GM18526 (cell line): Measurements from ENCODE around the gene NLK.

Experiments
- POLR2A ChIP-seq: IDR thresholded peaks from 3 replicates; pipeline ENCODE4 v1.6.1; 2011; ENCODE audit not compliant: insufficient read length; ENCODE audit errors: extremely low read depth

The NLK gene

GRCh38 chr17:28092088-28092487 lies 49.6 kb downstream of the NLK start:
- TF ChIP-seq POLR2A, result no peak

- no peak for TF ChIP-seq POLR2A
Measured at GRCh38 chr17:28093999-28094716, 51.7 kb downstream of the NLK start.

GRCh38 chr17:28096756-28097155 lies 54.3 kb downstream of the NLK start:
- TF ChIP-seq POLR2A, result no peak

- TF ChIP-seq POLR2A, result no peak
Measured at GRCh38 chr17:28097254-28097653, 54.8 kb downstream of the NLK start.

- TF ChIP-seq POLR2A, result no peak
Measured at GRCh38 chr17:28097901-28098300, 55.4 kb downstream of the NLK start.

- no peak for TF ChIP-seq POLR2A
Measured at GRCh38 chr17:28100251-28100650, 57.8 kb downstream of the NLK start.

GRCh38 chr17:28100936-28101335 lies 58.5 kb downstream of the NLK start:
- no peak for TF ChIP-seq POLR2A

- TF ChIP-seq POLR2A, result no peak
Measured at GRCh38 chr17:28101919-28102318, 59.4 kb downstream of the NLK start.

GRCh38 chr17:28105501-28105900 lies 63.0 kb downstream of the NLK start:
- no peak for TF ChIP-seq POLR2A

- TF ChIP-seq POLR2A, result no peak
Measured at GRCh38 chr17:28110184-28110583, 67.7 kb downstream of the NLK start.

- TF ChIP-seq POLR2A, result no peak
Measured at GRCh38 chr17:28112181-28112580, 69.7 kb downstream of the NLK start.

GRCh38 chr17:28112606-28113005 lies 70.1 kb downstream of the NLK start:
- no peak for TF ChIP-seq POLR2A

- TF ChIP-seq POLR2A, result no peak
Measured at GRCh38 chr17:28113269-28113668, 70.8 kb downstream of the NLK start.

- no peak for TF ChIP-seq POLR2A
Measured at GRCh38 chr17:28115046-28115445, 72.6 kb downstream of the NLK start.

- TF ChIP-seq POLR2A, result no peak
Measured at GRCh38 chr17:28117304-28117703, 74.8 kb downstream of the NLK start.

GRCh38 chr17:28118362-28118761 lies 75.9 kb downstream of the NLK start:
- TF ChIP-seq POLR2A, result no peak

- TF ChIP-seq POLR2A, result no peak
Measured at GRCh38 chr17:28119046-28119445, 76.6 kb downstream of the NLK start.
